Measurements from ENCODE around the gene CNIH3. TPM values are rescaled to one million over a fixed set of nuclear protein-coding genes. Genes with fewer than 3 reads are reported as not detected.

Gene CNIH3
- total and polyA plus RNA-seq, 2 donors (not counting 1 experiment from before 2014, with no cell fraction given) = 0.72 to 1.8 TPM

- Histone ChIP-seq H3K9ac (ENCODE audit: low read length) (no peak overlapping the region), H2AFZ (ENCODE audit: insufficient read depth, low read depth, low read length, poor library complexity, severe bottlenecking) (no peak overlapping the region), H3K27ac (ENCODE audit: low read length in 2 of 2) (no peak overlapping the region), H3K4me1 (ENCODE audit: control insufficient read depth in 2 of 2, insufficient read depth in 2 of 2, low read length in 2 of 2) (no peaks in the 10 kb centered on the region), H3K4me3 (ENCODE audit: control extremely low read depth in 1 of 5, extremely low read depth in 1 of 5, insufficient read depth in 1 of 5, low read depth in 2 of 5, low read length in 4 of 5) (no peak overlapping the region), H3K4me2 (replicated peaks; ENCODE audit: low read depth, low read length, poor library complexity, severe bottlenecking) (no peak overlapping the region), H3K36me3 (replicated peaks in 1 of 2; ENCODE audit: control extremely low read depth in 1 of 2, control insufficient read depth in 1 of 2, extremely low read depth in 1 of 2, insufficient read depth in 2 of 2, low read length in 1 of 2) (no peaks in the 10 kb centered on the region), H3K79me2 (ENCODE audit: control insufficient read depth, insufficient read depth, low read length) (no peaks in the 10 kb centered on the region), H3K9me3 (ENCODE audit: control extremely low read depth in 1 of 3, control insufficient read depth in 2 of 3, insufficient read depth in 1 of 3, low read length in 2 of 3) (no peaks in the 10 kb centered on the region), H3K27me3 (replicated peaks in 1 of 4; ENCODE audit: control extremely low read depth in 1 of 4, control insufficient read depth in 3 of 4, insufficient read depth in 4 of 4, low read length in 3 of 4) (no peaks in the 10 kb centered on the region), H4K20me1 (ENCODE audit: control insufficient read depth, insufficient read depth, low read length, poor library complexity, severe bottlenecking) (no peaks in the 10 kb centered on the region)
- WGBS (ENCODE audit: insufficient coverage) = 97% methylated on average over 4 of the region's 4 CpGs
- TF ChIP-seq EZH2 (IDR thresholded peaks at IDR 0.05; ENCODE audit: borderline replicate concordance, insufficient read depth, low read depth, low read length, poor library complexity, severe bottlenecking) = no peak
- no peak for TF ChIP-seq CTCF (IDR thresholded peaks at IDR 0.05)
- ChIA-PET POLR2A (no interaction called here), CTCF (no interaction called here)
- Mint-ChIP-seq H3K4me1 (no peaks in the 10 kb centered on the region), H3K27ac (no peak overlapping the region), H3K9me3 (ENCODE audit: insufficient read depth) (no peaks in the 10 kb centered on the region), H3K4me3 (no peak overlapping the region), H3K27me3 (no peaks in the 10 kb centered on the region)
- ATAC-seq (ENCODE audit: low read depth) (no peak), DNase-seq (no peak)
- intact Hi-C loops (cut with micrococcal nuclease) = no loop called here
Observed at GRCh38 chr1:224690576-224690975, 74.5 kb downstream of the CNIH3 start.

- Histone ChIP-seq H3K9ac (ENCODE audit: low read length) (no peak overlapping the region), H3K79me2 (ENCODE audit: control insufficient read depth, insufficient read depth, low read length) (no peaks in the 10 kb centered on the region), H3K4me3 (ENCODE audit: control extremely low read depth in 1 of 5, extremely low read depth in 1 of 5, insufficient read depth in 1 of 5, low read depth in 2 of 5, low read length in 4 of 5) (no peak overlapping the region), H3K27ac (ENCODE audit: low read length in 2 of 2) (no peak overlapping the region), H3K9me3 (ENCODE audit: control extremely low read depth in 1 of 3, control insufficient read depth in 2 of 3, insufficient read depth in 1 of 3, low read length in 2 of 3) (no peaks in the 10 kb centered on the region), H3K4me1 (ENCODE audit: control insufficient read depth in 2 of 2, insufficient read depth in 2 of 2, low read length in 2 of 2) (no peaks in the 10 kb centered on the region), H3K4me2 (replicated peaks; ENCODE audit: low read depth, low read length, poor library complexity, severe bottlenecking) (no peak overlapping the region), H3K27me3 (replicated peaks in 1 of 4; ENCODE audit: control extremely low read depth in 1 of 4, control insufficient read depth in 3 of 4, insufficient read depth in 4 of 4, low read length in 3 of 4) (no peaks in the 10 kb centered on the region), H3K36me3 (replicated peaks in 1 of 2; ENCODE audit: control extremely low read depth in 1 of 2, control insufficient read depth in 1 of 2, extremely low read depth in 1 of 2, insufficient read depth in 2 of 2, low read length in 1 of 2) (no peaks in the 10 kb centered on the region), H4K20me1 (ENCODE audit: control insufficient read depth, insufficient read depth, low read length, poor library complexity, severe bottlenecking) (no peaks in the 10 kb centered on the region), H2AFZ (ENCODE audit: insufficient read depth, low read depth, low read length, poor library complexity, severe bottlenecking) (no peak overlapping the region)
- intact Hi-C loops (cut with micrococcal nuclease) = no loop called here
- Mint-ChIP-seq H3K4me3 (no peak overlapping the region), H3K27me3 (no peaks in the 10 kb centered on the region), H3K4me1 (no peaks in the 10 kb centered on the region), H3K9me3 (ENCODE audit: insufficient read depth) (no peaks in the 10 kb centered on the region), H3K27ac (no peak overlapping the region)
- ChIA-PET POLR2A (no interaction called here), CTCF (no interaction called here)
- TF ChIP-seq CTCF (IDR thresholded peaks at IDR 0.05) = no peak
- TF ChIP-seq EZH2 (IDR thresholded peaks at IDR 0.05; ENCODE audit: borderline replicate concordance, insufficient read depth, low read depth, low read length, poor library complexity, severe bottlenecking) = no peak
- ATAC-seq (ENCODE audit: low read depth) (no peak), DNase-seq (no peak)
- 39% methylated on average over 2 of the region's 4 CpGs for WGBS (ENCODE audit: insufficient coverage)
Observed at GRCh38 chr1:224691148-224691925, 75.2 kb downstream of the CNIH3 start.

Measured in B cell (primary cell).